H1 (cell line): Measurements from ENCODE around the gene PAEP. TPM values are rescaled to one million over a fixed set of nuclear protein-coding genes. Genes with fewer than 3 reads are reported as not detected.

Source experiments
- CTCF ChIA-PET: fragments of 300-600 bp; sonication (Branson Sonifier 250); formaldehyde crosslinking; loops from one replicate; lab custom pipeline; 2021; ENCODE audit not compliant: partially characterized antibody; lab: Charles Lee
- POLR2A ChIA-PET: fragments of 300-600 bp; sonication (Branson Sonifier 250); formaldehyde crosslinking; loops from one replicate; lab custom pipeline; 2021; ENCODE audit warnings: inconsistent platforms; ENCODE audit not compliant: partially characterized antibody; lab: Charles Lee
- DNase-seq, 2 experiments: peaks; one replicate each; pipeline versions ENCODE4 v3.0.0 to v3.0.0-alpha.2; 2010 to 2022; ENCODE audit warnings: low spot score in 2 of 2, low read depth in 1 of 2, mixed read lengths in 1 of 2
- FAIRE-seq: peaks from 2 replicates; lab custom pipeline; 2011; peaks lifted over from hg19 to GRCh38; lab: Jason Lieb, UNC
- H2AFZ ChIP-seq: 2 replicates; pipeline ENCODE4 v1.8.1; 2012; ENCODE audit warnings: low read length, inconsistent platforms
- H2AK5ac ChIP-seq: 2 replicates; pipeline ENCODE4 v1.6.1; 2013; ENCODE audit warnings: low read depth, low read length
- H2BK120ac ChIP-seq: replicated peaks from 2 replicates; pipeline ENCODE3; 2013; ENCODE audit warnings: low read depth, low read length, inconsistent platforms
- H2BK12ac ChIP-seq: 2 replicates; pipeline ENCODE4 v1.6.1; 2013; ENCODE audit warnings: low read depth, low read length
- H2BK15ac ChIP-seq: 2 replicates; pipeline ENCODE4 v1.6.1; 2013; ENCODE audit warnings: low read length
- H2BK20ac ChIP-seq: 2 replicates; pipeline ENCODE4 v1.6.1; 2013; ENCODE audit warnings: low read length
- H2BK5ac ChIP-seq: 2 replicates; pipeline ENCODE4 v1.6.1; 2013; ENCODE audit warnings: low read depth, low read length
- H3K14ac ChIP-seq: 2 replicates; pipeline ENCODE4 v1.6.1; 2013; ENCODE audit warnings: inconsistent platforms; ENCODE audit not compliant: insufficient read length
- H3K18ac ChIP-seq: 2 replicates; pipeline ENCODE4 v1.6.1; 2013; ENCODE audit warnings: low read length; ENCODE audit errors: extremely low read depth
- H3K23ac ChIP-seq: 2 replicates; pipeline ENCODE4 v1.6.1; 2013; ENCODE audit warnings: inconsistent platforms; ENCODE audit not compliant: insufficient read length
- H3K23me2 ChIP-seq: 2 replicates; pipeline ENCODE4 v1.6.1; 2013; ENCODE audit warnings: low read depth, low read length
- H3K27ac ChIP-seq: 2 replicates; pipeline ENCODE4 v1.6.1; 2011; ENCODE audit warnings: low read depth, low read length, inconsistent platforms
- H3K27me3 ChIP-seq, 4 experiments: replicated peaks in 1 of 4; 1 replicate in 1 of 4; 2 replicates in 3 of 4; pipeline versions ENCODE4 v1.6.1 to v1.8.1; 2011 to 2013; ENCODE audit warnings: low read length in 3 of 4, mild to moderate bottlenecking in 3 of 4, inconsistent platforms in 2 of 4, mixed read lengths in 2 of 4, moderate library complexity in 1 of 4; ENCODE audit not compliant: control insufficient read depth in 3 of 4, insufficient read depth in 3 of 4; ENCODE audit errors: extremely low read depth in 1 of 4
- H3K36me3 ChIP-seq, 4 experiments: 2 replicates each; pipeline versions ENCODE4 v1.6.1 to v1.8.1; 2011 to 2013; ENCODE audit warnings: mild to moderate bottlenecking in 4 of 4, low read length in 3 of 4, moderate library complexity in 2 of 4, control low read depth in 1 of 4, inconsistent platforms in 1 of 4; ENCODE audit not compliant: insufficient read depth in 4 of 4, control insufficient read depth in 2 of 4
- H3K4ac ChIP-seq: replicated peaks from 2 replicates; pipeline ENCODE3; 2013; ENCODE audit warnings: low read length, low read depth, mixed read lengths, inconsistent platforms; ENCODE audit not compliant: insufficient read length
- H3K4me1 ChIP-seq, 4 experiments: replicated peaks in 1 of 4; 1 replicate in 1 of 4; 2 replicates in 3 of 4; pipeline versions ENCODE4 v1.6.1 to v1.8.1; 2011 to 2013; ENCODE audit warnings: low read length in 3 of 4, inconsistent platforms in 2 of 4, mixed read lengths in 1 of 4; ENCODE audit not compliant: insufficient read depth in 4 of 4, control insufficient read depth in 3 of 4
- H3K4me2 ChIP-seq, 2 experiments: 2 replicates each; pipeline versions ENCODE4 v1.6.1 to v1.8.1; 2011 to 2013; ENCODE audit warnings: low read depth in 2 of 2, low read length in 2 of 2, control low read depth in 1 of 2, inconsistent platforms in 1 of 2, mild to moderate bottlenecking in 1 of 2; ENCODE audit not compliant: insufficient read depth in 1 of 2
- H3K4me3 ChIP-seq, 4 experiments: fragments of 200-600, 300-600 bp in 1 of 4; sonication (generic), shearing (Covaris generic), sonication (Bioruptor Twin) in 1 of 4; 2 replicates each; pipeline versions ENCODE4 v1.5.1 to v1.8.1; 2011 to 2016; ENCODE audit warnings: low read length in 4 of 4, low read depth in 3 of 4, control low read depth in 2 of 4, inconsistent platforms in 2 of 4, mild to moderate bottlenecking in 2 of 4, mixed read lengths in 1 of 4, moderate library complexity in 1 of 4; ENCODE audit not compliant: insufficient read depth in 2 of 4; ENCODE audit errors: extremely low read depth in 1 of 4
- H3K56ac ChIP-seq: replicated peaks from 2 replicates; pipeline ENCODE3; 2013; ENCODE audit warnings: low read depth, mild to moderate bottlenecking, mixed read lengths, low read length, inconsistent platforms; ENCODE audit not compliant: insufficient read length
- H3K79me1 ChIP-seq: 2 replicates; pipeline ENCODE4 v1.6.1; 2013; ENCODE audit warnings: low read depth, low read length, control low read depth
- H3K79me2 ChIP-seq, 2 experiments: 2 replicates each; pipeline versions ENCODE4 v1.6.1 to v1.8.1; 2012 to 2013; ENCODE audit warnings: low read length in 2 of 2, mild to moderate bottlenecking in 2 of 2, inconsistent platforms in 1 of 2; ENCODE audit not compliant: insufficient read depth in 2 of 2, control insufficient read depth in 1 of 2
- H3K9ac ChIP-seq, 4 experiments: replicated peaks in 1 of 4; 1 replicate in 1 of 4; 2 replicates in 3 of 4; pipeline versions ENCODE4 v1.6.1 to v1.8.1; 2011 to 2013; ENCODE audit warnings: low read depth in 3 of 4, low read length in 3 of 4, control low read depth in 2 of 4, mild to moderate bottlenecking in 2 of 4, moderate library complexity in 2 of 4, inconsistent platforms in 1 of 4; ENCODE audit errors: extremely low read depth in 1 of 4
- H3K9me3 ChIP-seq, 2 experiments: 2 replicates each; pipeline versions ENCODE4 v1.6.1 to v1.8.1; 2012 to 2013; ENCODE audit warnings: mild to moderate bottlenecking in 2 of 2, moderate library complexity in 2 of 2, control low read depth in 1 of 2, inconsistent platforms in 1 of 2, low read depth in 1 of 2, low read length in 1 of 2, mixed read lengths in 1 of 2; ENCODE audit not compliant: insufficient read depth in 2 of 2
- H4K20me1 ChIP-seq, 2 experiments: replicated peaks in 1 of 2; 2 replicates each; pipeline versions ENCODE3 to v1.8.1; 2011 to 2013; ENCODE audit warnings: inconsistent platforms in 2 of 2, low read length in 2 of 2, mild to moderate bottlenecking in 1 of 2; ENCODE audit not compliant: insufficient read depth in 2 of 2, control insufficient read depth in 1 of 2
- H4K5ac ChIP-seq: 2 replicates; pipeline ENCODE4 v1.6.1; 2013; ENCODE audit warnings: low read length, low read depth, mixed read lengths, inconsistent platforms; ENCODE audit not compliant: insufficient read length
- H4K8ac ChIP-seq: 2 replicates; pipeline ENCODE4 v1.8.0; 2013; ENCODE audit warnings: mild to moderate bottlenecking, moderate library complexity, low read length, inconsistent platforms; ENCODE audit not compliant: insufficient read depth; ENCODE audit errors: extremely low read depth
- H4K91ac ChIP-seq: replicated peaks from 2 replicates; pipeline ENCODE3; 2013; ENCODE audit warnings: low read length, mixed read lengths, inconsistent platforms; ENCODE audit not compliant: insufficient read length
- CTBP2 ChIP-seq: IDR thresholded peaks from 2 replicates; pipeline ENCODE4 v1.7.0; 2011; ENCODE audit warnings: borderline replicate concordance, mild to moderate bottlenecking, moderate library complexity, mixed read lengths, low read length; ENCODE audit not compliant: insufficient read depth, insufficient read length
- POU5F1 ChIP-seq: IDR thresholded peaks from 2 replicates; pipeline ENCODE4 v1.6.1; 2011; ENCODE audit warnings: low read depth, mild to moderate bottlenecking, low read length, moderate library complexity
- WGBS, 2 experiments: shearing (Covaris generic) in 1 of 2; methylation state at CpG; one replicate each; pipeline versions ENCODE4 v1.1.6 to v1.1.7; 2013 to 2015; ENCODE audit warnings: low lambda C conversion rate in 2 of 2, mixed read lengths in 2 of 2, inconsistent platforms in 1 of 2, low coverage in 1 of 2, missing lambda C conversion rate in 1 of 2; ENCODE audit not compliant: insufficient replicate concordance in 2 of 2, insufficient coverage in 1 of 2, insufficient read length in 1 of 2; ENCODE audit errors: extremely low coverage in 1 of 2, missing lambda C conversion rate in 1 of 2; 5-methylcytosine and 5-hydroxymethylcytosine counted together
- polyA plus RNA-seq, 7 experiments: library from polyadenylated mRNA; depleted of rRNA in 3 of 7; stranded (reverse) in 5 of 7; unstranded in 2 of 7; fragments of >200 nt in 5 of 7; fragments of 200-250 nt in 2 of 7; gene quantifications; 1 replicate in 5 of 7; 2 replicates in 1 of 7; 4 replicates in 1 of 7; pipeline versions ENCODE4 v1.2.1 to v1.2.3, GENCODE V29; 2011 to 2013; ENCODE audit warnings: missing spikeins in 2 of 7, mixed read lengths in 2 of 7
- total RNA-seq: library from RNA; stranded (reverse); fragmentation: NEBNext Ultra II Directional; extraction: Animal tissue kit (Norgen Biotek cat#: 25700); gene quantifications from 2 replicates; pipeline ENCODE4 v1.2.1, GENCODE V29; 2021
- TF ChIP-seq, protein P1 (sequence below): IDR thresholded peaks from 2 replicates; pipeline ENCODE4 v1.6.1; 2012; ENCODE audit warnings: low read length, inconsistent platforms

The PAEP gene
- total and polyA plus RNA-seq, 2 of the 8 experiments (the other 6 are each of a cell fraction or from before 2014, with no cell fraction given), result not detected

DNA sequence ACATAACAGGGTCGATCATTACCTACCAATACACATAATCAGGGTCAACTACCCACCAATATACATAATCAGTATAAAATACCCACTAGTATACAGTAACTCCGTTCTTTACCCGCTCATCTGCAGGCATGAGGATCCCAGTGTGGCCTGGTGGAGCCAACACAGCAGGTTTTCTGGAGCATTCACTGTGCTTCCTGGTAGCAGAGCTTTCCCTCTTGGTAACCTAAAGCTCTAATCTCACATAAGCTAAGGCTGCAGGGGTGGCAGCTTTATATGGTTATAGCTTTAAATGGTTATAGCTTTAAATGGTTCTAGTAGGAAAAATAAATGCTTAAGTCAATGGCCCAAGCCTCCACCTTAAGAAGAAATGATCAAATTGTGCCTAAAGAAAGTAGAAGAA is 28.4 kb upstream of the PAEP start:
- no peaks in the 10 kb centered on the region for H3K27me3 ChIP-seq
- ChIA-PET CTCF (interaction anchor here (0.5 to 2.9 kb wide), 3 partner anchors 10 to 27 kb away, joined by 3 to 8 read pairs (median 4); no protein-coding TSS in a partner anchor), POLR2A (interaction anchor here (1.4 kb wide), 1 partner anchor 29 kb away, joined by 4 read pairs; no protein-coding TSS in a partner anchor)
- FAIRE-seq (no peak), DNase-seq (peak in 1 of 2 experiments; percentile 19)
- H2BK20ac ChIP-seq, result no peak overlapping the region
- H2BK12ac ChIP-seq, result no peak overlapping the region
- TF ChIP-seq, protein P1, sequence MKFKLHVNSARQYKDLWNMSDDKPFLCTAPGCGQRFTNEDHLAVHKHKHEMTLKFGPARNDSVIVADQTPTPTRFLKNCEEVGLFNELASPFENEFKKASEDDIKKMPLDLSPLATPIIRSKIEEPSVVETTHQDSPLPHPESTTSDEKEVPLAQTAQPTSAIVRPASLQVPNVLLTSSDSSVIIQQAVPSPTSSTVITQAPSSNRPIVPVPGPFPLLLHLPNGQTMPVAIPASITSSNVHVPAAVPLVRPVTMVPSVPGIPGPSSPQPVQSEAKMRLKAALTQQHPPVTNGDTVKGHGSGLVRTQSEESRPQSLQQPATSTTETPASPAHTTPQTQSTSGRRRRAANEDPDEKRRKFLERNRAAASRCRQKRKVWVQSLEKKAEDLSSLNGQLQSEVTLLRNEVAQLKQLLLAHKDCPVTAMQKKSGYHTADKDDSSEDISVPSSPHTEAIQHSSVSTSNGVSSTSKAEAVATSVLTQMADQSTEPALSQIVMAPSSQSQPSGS, result no peak
- no peak for TF ChIP-seq CTBP2
- TF ChIP-seq POU5F1, result no peak
- H3K79me1 ChIP-seq, result no peaks in the 10 kb centered on the region
- H3K9me3 ChIP-seq, result no peaks in the 10 kb centered on the region
- no peaks in the 10 kb centered on the region for H3K79me2 ChIP-seq
- H4K8ac ChIP-seq, result no peak overlapping the region
- no peak overlapping the region for H3K4me3 ChIP-seq
- no peak overlapping the region for H2BK120ac ChIP-seq
- no peak overlapping the region for H3K4ac ChIP-seq
- H3K36me3 ChIP-seq, result no peaks in the 10 kb centered on the region
- H4K5ac ChIP-seq, result no peak overlapping the region
- no peak overlapping the region for H2AFZ ChIP-seq
- H2BK5ac ChIP-seq, result no peak overlapping the region
- no peak overlapping the region for H2AK5ac ChIP-seq
- no peaks in the 10 kb centered on the region for H4K20me1 ChIP-seq
- no peak overlapping the region for H3K56ac ChIP-seq
- H3K18ac ChIP-seq, result no peak overlapping the region
- H2BK15ac ChIP-seq, result no peak overlapping the region
- no peak overlapping the region for H3K23ac ChIP-seq
- no peaks in the 10 kb centered on the region for H3K23me2 ChIP-seq
- H3K9ac ChIP-seq, result no peak overlapping the region
- peaks cover 0 to 2% (median 0%) of the 10 kb centered on the region in 4 experiments; a peak in 1 of 7 replicates for H3K4me1 ChIP-seq
- no peak overlapping the region for H3K14ac ChIP-seq
- H4K91ac ChIP-seq, result no peak overlapping the region
- WGBS, 2 experiments, result 89% methylated on average over 3 of the region's 3 CpGs; no CpG with 5 or more reads in 1 of the 2 experiments
- H3K27ac ChIP-seq, result no peak overlapping the region
- no peak overlapping the region for H3K4me2 ChIP-seq
